GM12878 (cell line): Measurements from ENCODE around the gene PDE7B.

Experiments
- BACH1 ChIP-seq: fragments of 450-650 bp; IDR thresholded peaks from 2 replicates; pipeline ENCODE4 v1.6.1; 2017; ENCODE audit warnings: mild to moderate bottlenecking, borderline replicate concordance
- KDM1A ChIP-seq: fragments of 200-600 bp; sonication (generic); IDR thresholded peaks from 2 replicates; pipeline ENCODE4 v1.6.1; 2016; ENCODE audit warnings: borderline replicate concordance
- NFIC ChIP-seq: IDR thresholded peaks from 2 replicates; pipeline ENCODE4 v1.6.1; 2012; ENCODE audit warnings: low read depth, mild to moderate bottlenecking, inconsistent platforms, low read length, moderate library complexity
- NR2F1 ChIP-seq: fragments of 450-650 bp; conservative IDR thresholded peaks from 2 replicates; pipeline ENCODE4 v1.6.1; 2017; ENCODE audit warnings: mild to moderate bottlenecking
- POLR2A ChIP-seq: IDR thresholded peaks from 2 replicates; pipeline ENCODE4 v1.6.1; 2011; ENCODE audit warnings: low read depth, mild to moderate bottlenecking, low read length
- POLR2AphosphoS5 ChIP-seq: IDR thresholded peaks from 2 replicates; pipeline ENCODE4 v1.6.1; 2011; ENCODE audit warnings: mild to moderate bottlenecking, low read length, inconsistent platforms
- SP1 ChIP-seq: IDR thresholded peaks from one replicate; pipeline ENCODE4 v1.6.1; 2011; ENCODE audit warnings: low read depth, low read length
- TCF12 ChIP-seq: IDR thresholded peaks from 2 replicates; pipeline ENCODE4 v1.6.1; 2011; ENCODE audit warnings: low read depth, mild to moderate bottlenecking, low read length
- TCF7 ChIP-seq: IDR thresholded peaks from 2 replicates; pipeline ENCODE4 v1.6.1; 2014; ENCODE audit warnings: antibody characterized with exemption, borderline replicate concordance
- ZNF207 ChIP-seq: fragments of 450-650 bp; IDR thresholded peaks from 2 replicates; pipeline ENCODE4 v1.6.1; 2014; ENCODE audit warnings: antibody characterized with exemption, mild to moderate bottlenecking, borderline replicate concordance
- ZNF274 ChIP-seq: IDR thresholded peaks from one replicate; pipeline ENCODE4 v1.8.0; 2011; ENCODE audit not compliant: insufficient read length, insufficient read depth
- TF ChIP-seq, protein P1 (sequence below): IDR thresholded peaks from 2 replicates; pipeline ENCODE4 v1.6.1; 2011; ENCODE audit warnings: low read depth, low read length, improper control_type of control experiment, borderline replicate concordance
- TF ChIP-seq, protein P2 (sequence below), 3 experiments: IDR thresholded peaks in 2 of 3; conservative IDR thresholded peaks in 1 of 3; 2 replicates each; pipeline ENCODE4 v1.5.1; 2011; ENCODE audit warnings: low read depth in 3 of 3, low read length in 3 of 3, mild to moderate bottlenecking in 3 of 3, control low read depth in 2 of 3, moderate library complexity in 2 of 3, inconsistent platforms in 1 of 3, mixed read lengths in 1 of 3; ENCODE audit not compliant: control insufficient read depth in 2 of 3, insufficient read depth in 1 of 3; ENCODE audit errors: extremely low read depth in 1 of 3
- TF ChIP-seq, protein P3 (sequence below): IDR thresholded peaks from 2 replicates; pipeline ENCODE4 v1.6.1; 2012; ENCODE audit warnings: mild to moderate bottlenecking, low read depth, low read length

DNA sequence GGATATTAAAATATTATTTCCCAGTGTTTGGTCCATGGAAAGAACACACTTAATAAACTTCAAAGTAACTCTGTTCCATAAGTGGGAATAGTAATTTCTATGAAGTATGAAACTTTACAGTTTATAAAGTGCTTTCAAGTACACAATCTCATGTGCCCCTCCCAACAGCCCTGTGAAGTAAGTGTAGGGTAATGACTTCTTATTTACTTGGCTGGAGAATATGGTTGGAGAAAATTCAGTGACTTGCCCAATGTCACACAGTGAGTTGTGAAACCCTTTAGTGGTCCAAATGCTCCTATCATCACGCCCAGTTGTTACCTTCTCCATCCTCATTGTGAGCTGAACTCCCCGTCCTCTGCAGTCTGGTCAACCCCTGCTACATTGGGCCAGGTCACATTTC lies 141.2 kb downstream of the PDE7B start:
- TF ChIP-seq TCF7 (no peak), NR2F1 (no peak), KDM1A (no peak), POLR2A (no peak), BACH1 (no peak), ZNF274 (no peak), TCF12 (no peak), POLR2AphosphoS5 (no peak), SP1 (no peak), NFIC (no peak), ZNF207 (no peak)
- TF ChIP-seq, protein P1, sequence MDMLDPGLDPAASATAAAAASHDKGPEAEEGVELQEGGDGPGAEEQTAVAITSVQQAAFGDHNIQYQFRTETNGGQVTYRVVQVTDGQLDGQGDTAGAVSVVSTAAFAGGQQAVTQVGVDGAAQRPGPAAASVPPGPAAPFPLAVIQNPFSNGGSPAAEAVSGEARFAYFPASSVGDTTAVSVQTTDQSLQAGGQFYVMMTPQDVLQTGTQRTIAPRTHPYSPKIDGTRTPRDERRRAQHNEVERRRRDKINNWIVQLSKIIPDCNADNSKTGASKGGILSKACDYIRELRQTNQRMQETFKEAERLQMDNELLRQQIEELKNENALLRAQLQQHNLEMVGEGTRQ, result no peak
- TF ChIP-seq, protein P2, sequence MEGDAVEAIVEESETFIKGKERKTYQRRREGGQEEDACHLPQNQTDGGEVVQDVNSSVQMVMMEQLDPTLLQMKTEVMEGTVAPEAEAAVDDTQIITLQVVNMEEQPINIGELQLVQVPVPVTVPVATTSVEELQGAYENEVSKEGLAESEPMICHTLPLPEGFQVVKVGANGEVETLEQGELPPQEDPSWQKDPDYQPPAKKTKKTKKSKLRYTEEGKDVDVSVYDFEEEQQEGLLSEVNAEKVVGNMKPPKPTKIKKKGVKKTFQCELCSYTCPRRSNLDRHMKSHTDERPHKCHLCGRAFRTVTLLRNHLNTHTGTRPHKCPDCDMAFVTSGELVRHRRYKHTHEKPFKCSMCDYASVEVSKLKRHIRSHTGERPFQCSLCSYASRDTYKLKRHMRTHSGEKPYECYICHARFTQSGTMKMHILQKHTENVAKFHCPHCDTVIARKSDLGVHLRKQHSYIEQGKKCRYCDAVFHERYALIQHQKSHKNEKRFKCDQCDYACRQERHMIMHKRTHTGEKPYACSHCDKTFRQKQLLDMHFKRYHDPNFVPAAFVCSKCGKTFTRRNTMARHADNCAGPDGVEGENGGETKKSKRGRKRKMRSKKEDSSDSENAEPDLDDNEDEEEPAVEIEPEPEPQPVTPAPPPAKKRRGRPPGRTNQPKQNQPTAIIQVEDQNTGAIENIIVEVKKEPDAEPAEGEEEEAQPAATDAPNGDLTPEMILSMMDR (IDR thresholded peaks at IDR 0.05 in 2 of 3, conservative IDR thresholded peaks at IDR 0.05 in 1 of 3; ENCODE audit: control insufficient read depth in 2 of 3, extremely low read depth in 1 of 3, insufficient read depth in 1 of 3, low read depth in 3 of 3, low read length in 3 of 3), result no peak
- TF ChIP-seq, protein P3, sequence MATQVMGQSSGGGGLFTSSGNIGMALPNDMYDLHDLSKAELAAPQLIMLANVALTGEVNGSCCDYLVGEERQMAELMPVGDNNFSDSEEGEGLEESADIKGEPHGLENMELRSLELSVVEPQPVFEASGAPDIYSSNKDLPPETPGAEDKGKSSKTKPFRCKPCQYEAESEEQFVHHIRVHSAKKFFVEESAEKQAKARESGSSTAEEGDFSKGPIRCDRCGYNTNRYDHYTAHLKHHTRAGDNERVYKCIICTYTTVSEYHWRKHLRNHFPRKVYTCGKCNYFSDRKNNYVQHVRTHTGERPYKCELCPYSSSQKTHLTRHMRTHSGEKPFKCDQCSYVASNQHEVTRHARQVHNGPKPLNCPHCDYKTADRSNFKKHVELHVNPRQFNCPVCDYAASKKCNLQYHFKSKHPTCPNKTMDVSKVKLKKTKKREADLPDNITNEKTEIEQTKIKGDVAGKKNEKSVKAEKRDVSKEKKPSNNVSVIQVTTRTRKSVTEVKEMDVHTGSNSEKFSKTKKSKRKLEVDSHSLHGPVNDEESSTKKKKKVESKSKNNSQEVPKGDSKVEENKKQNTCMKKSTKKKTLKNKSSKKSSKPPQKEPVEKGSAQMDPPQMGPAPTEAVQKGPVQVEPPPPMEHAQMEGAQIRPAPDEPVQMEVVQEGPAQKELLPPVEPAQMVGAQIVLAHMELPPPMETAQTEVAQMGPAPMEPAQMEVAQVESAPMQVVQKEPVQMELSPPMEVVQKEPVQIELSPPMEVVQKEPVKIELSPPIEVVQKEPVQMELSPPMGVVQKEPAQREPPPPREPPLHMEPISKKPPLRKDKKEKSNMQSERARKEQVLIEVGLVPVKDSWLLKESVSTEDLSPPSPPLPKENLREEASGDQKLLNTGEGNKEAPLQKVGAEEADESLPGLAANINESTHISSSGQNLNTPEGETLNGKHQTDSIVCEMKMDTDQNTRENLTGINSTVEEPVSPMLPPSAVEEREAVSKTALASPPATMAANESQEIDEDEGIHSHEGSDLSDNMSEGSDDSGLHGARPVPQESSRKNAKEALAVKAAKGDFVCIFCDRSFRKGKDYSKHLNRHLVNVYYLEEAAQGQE, result no peak
